HEK293 (cell line): ENCODE data around the gene EYA2.

Experiments
- KLF9 ChIP-seq: fragments of 450-650 bp; formaldehyde crosslinking; IDR thresholded peaks from 2 replicates; pipeline ENCODE4 v1.5.1; 2016; ENCODE audit warnings: missing biosample characterization, missing genetic modification characterization, low read depth
- SALL2 ChIP-seq: fragments of 450-650 bp; formaldehyde crosslinking; IDR thresholded peaks from 2 replicates; pipeline ENCODE4 v1.5.0; 2017; ENCODE audit warnings: missing biosample characterization, mild to moderate bottlenecking, missing genetic modification characterization, borderline replicate concordance
- YY1 ChIP-seq: fragments of 450-650 bp; formaldehyde crosslinking; IDR thresholded peaks from 2 replicates; pipeline ENCODE4 v1.5.1; 2018; ENCODE audit warnings: missing biosample characterization, missing genetic modification characterization
- ZNF239 ChIP-seq: fragments of 450-650 bp; formaldehyde crosslinking; IDR thresholded peaks from 2 replicates; pipeline ENCODE4 v1.5.1; 2016; ENCODE audit warnings: missing biosample characterization, missing genetic modification characterization
- ZNF248 ChIP-seq: fragments of 450-650 bp; formaldehyde crosslinking; IDR thresholded peaks from 2 replicates; pipeline ENCODE4 v1.5.1; 2017; ENCODE audit warnings: missing biosample characterization, missing genetic modification characterization
- ZNF274 ChIP-seq, 2 experiments: fragments of 200-500 bp in 1 of 2; fragments of 450-650 bp in 1 of 2; sonication (Bioruptor generic) in 1 of 2; formaldehyde crosslinking in 1 of 2; IDR thresholded peaks; 2 replicates each; pipeline versions ENCODE4 v1.5.1 to v1.6.1; 2014 to 2016; ENCODE audit warnings: borderline replicate concordance in 1 of 2, inconsistent platforms in 1 of 2, low read length in 1 of 2, missing biosample characterization in 1 of 2, missing genetic modification characterization in 1 of 2
- ZNF521 ChIP-seq: fragments of 450-650 bp; formaldehyde crosslinking; IDR thresholded peaks from 2 replicates; pipeline ENCODE4 v1.5.1; 2017; ENCODE audit warnings: missing biosample characterization, mild to moderate bottlenecking, missing genetic modification characterization
- ZNF530 ChIP-seq: fragments of 450-650 bp; formaldehyde crosslinking; IDR thresholded peaks from 2 replicates; pipeline ENCODE4 v1.5.1; 2016; ENCODE audit warnings: low read depth, missing biosample characterization, missing genetic modification characterization
- ZNF548 ChIP-seq: fragments of 450-650 bp; formaldehyde crosslinking; IDR thresholded peaks from 2 replicates; pipeline ENCODE4 v1.5.1; 2016; ENCODE audit warnings: missing biosample characterization, missing genetic modification characterization
- ZNF76 ChIP-seq: fragments of 450-650 bp; formaldehyde crosslinking; IDR thresholded peaks from 2 replicates; pipeline ENCODE4; 2016; ENCODE audit warnings: low read depth, missing biosample characterization, missing genetic modification characterization, borderline replicate concordance
- TF ChIP-seq, protein P1 (sequence below): fragments of 450-650 bp; formaldehyde crosslinking; IDR thresholded peaks from 2 replicates; pipeline ENCODE4 v1.5.1; 2016; ENCODE audit warnings: missing biosample characterization, missing genetic modification characterization
- TF ChIP-seq, protein P2 (sequence below): fragments of 450-650 bp; formaldehyde crosslinking; IDR thresholded peaks from 2 replicates; pipeline ENCODE4 v1.5.1; 2017; ENCODE audit warnings: missing biosample characterization, missing genetic modification characterization

DNA sequence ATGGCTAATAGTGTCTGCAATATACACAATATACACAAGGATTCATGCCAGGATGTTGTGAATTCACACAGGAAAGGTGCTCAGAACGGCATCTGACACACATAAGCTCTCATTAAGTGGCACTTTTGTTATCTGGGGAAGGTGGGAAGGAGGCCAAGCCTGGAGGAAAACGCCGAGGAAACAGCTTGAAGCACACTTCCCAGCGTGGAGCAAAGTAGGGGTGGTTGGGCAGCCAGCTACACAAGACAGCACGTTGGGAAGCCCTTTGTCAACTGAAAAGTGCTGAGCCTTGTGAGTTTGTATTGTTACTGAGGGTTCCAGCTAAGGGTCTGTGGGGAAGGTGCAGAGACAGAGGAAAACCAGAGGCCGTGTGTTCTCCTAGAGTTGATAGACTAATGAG lies 280.9 kb downstream of the EYA2 start:
- TF ChIP-seq ZNF76 (tag by site-specific recombination) = no peak
- TF ChIP-seq, protein P1, sequence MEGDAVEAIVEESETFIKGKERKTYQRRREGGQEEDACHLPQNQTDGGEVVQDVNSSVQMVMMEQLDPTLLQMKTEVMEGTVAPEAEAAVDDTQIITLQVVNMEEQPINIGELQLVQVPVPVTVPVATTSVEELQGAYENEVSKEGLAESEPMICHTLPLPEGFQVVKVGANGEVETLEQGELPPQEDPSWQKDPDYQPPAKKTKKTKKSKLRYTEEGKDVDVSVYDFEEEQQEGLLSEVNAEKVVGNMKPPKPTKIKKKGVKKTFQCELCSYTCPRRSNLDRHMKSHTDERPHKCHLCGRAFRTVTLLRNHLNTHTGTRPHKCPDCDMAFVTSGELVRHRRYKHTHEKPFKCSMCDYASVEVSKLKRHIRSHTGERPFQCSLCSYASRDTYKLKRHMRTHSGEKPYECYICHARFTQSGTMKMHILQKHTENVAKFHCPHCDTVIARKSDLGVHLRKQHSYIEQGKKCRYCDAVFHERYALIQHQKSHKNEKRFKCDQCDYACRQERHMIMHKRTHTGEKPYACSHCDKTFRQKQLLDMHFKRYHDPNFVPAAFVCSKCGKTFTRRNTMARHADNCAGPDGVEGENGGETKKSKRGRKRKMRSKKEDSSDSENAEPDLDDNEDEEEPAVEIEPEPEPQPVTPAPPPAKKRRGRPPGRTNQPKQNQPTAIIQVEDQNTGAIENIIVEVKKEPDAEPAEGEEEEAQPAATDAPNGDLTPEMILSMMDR = no peak
- TF ChIP-seq ZNF274 (IDR thresholded peaks at IDR 0.05; ENCODE audit: low read length) = no peak
- no peak for TF ChIP-seq ZNF274 (tag by site-specific recombination; IDR thresholded peaks at IDR 0.05; ENCODE audit: borderline replicate concordance)
- TF ChIP-seq YY1 (tag by site-specific recombination) = no peak
- TF ChIP-seq ZNF248 (tag by site-specific recombination) = no peak
- TF ChIP-seq, protein P2, sequence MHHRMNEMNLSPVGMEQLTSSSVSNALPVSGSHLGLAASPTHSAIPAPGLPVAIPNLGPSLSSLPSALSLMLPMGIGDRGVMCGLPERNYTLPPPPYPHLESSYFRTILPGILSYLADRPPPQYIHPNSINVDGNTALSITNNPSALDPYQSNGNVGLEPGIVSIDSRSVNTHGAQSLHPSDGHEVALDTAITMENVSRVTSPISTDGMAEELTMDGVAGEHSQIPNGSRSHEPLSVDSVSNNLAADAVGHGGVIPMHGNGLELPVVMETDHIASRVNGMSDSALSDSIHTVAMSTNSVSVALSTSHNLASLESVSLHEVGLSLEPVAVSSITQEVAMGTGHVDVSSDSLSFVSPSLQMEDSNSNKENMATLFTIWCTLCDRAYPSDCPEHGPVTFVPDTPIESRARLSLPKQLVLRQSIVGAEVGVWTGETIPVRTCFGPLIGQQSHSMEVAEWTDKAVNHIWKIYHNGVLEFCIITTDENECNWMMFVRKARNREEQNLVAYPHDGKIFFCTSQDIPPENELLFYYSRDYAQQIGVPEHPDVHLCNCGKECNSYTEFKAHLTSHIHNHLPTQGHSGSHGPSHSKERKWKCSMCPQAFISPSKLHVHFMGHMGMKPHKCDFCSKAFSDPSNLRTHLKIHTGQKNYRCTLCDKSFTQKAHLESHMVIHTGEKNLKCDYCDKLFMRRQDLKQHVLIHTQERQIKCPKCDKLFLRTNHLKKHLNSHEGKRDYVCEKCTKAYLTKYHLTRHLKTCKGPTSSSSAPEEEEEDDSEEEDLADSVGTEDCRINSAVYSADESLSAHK (tag by site-specific recombination) = no peak
- TF ChIP-seq ZNF521 (tag by site-specific recombination) = no peak
- no peak for TF ChIP-seq KLF9
- TF ChIP-seq ZNF530 = no peak
- no peak for TF ChIP-seq ZNF239 (tag by site-specific recombination)
- TF ChIP-seq SALL2 (tag by site-specific recombination) = no peak
- no peak for TF ChIP-seq ZNF548 (tag by site-specific recombination)
